ENCODE data around the gene MRPL38.

Gene MRPL38

GRCh38 chr17:75904749-75905521, at the start of gene MRPL38:
TSS of gene MRPL38 (minus strand) at chr17:75904884. CDS start at chr17:75904875, 9 bp downstream.
- peak within 1 kb of the TSS; percentile 93 for H3K4me3 ChIP-seq (ENCODE audit: low read depth, low read length)
- H3K79me2 ChIP-seq (ENCODE audit: control insufficient read depth, insufficient read depth, low read length, unreplicated experiment) = peaks cover 7% of the 10 kb centered on the region
- peak within 1 kb of the TSS; percentile 36; the same call in 1 of the 2 replicates for H3K27ac ChIP-seq (ENCODE audit: low read depth, low read length)
- peak within 1 kb of the TSS; percentile 30 for H2AFZ ChIP-seq (ENCODE audit: low read length, unreplicated experiment)
- H3K36me3 ChIP-seq (ENCODE audit: insufficient read depth, low read length) = peaks cover 8% of the 10 kb centered on the region; the same call in 1 of the 2 replicates
- peaks cover 16% of the 10 kb centered on the region for H3K4me1 ChIP-seq (ENCODE audit: control insufficient read depth, insufficient read depth, low read length, unreplicated experiment)
- no peaks in the 10 kb centered on the region for H3K27me3 ChIP-seq (ENCODE audit: insufficient read depth, low read length)

GRCh38 chr17:75950855-75951554, 46.3 kb upstream of the MRPL38 start:
- H3K36me3 ChIP-seq (ENCODE audit: insufficient read depth, low read length) = peaks cover 29% of the 10 kb centered on the region

GRCh38 chr17:75950421-75950820, 45.7 kb upstream of the MRPL38 start:
- Histone ChIP-seq H3K36me3 (ENCODE audit: insufficient read depth, low read length) (peaks cover 31% of the 10 kb centered on the region), H3K4me1 (ENCODE audit: control insufficient read depth, insufficient read depth, low read length, unreplicated experiment) (peaks cover 7% of the 10 kb centered on the region), H2AFZ (ENCODE audit: low read length, unreplicated experiment) (no peak overlapping the region), H3K27ac (ENCODE audit: low read depth, low read length) (no peak overlapping the region), H3K79me2 (ENCODE audit: control insufficient read depth, insufficient read depth, low read length, unreplicated experiment) (no peaks in the 10 kb centered on the region), H3K4me3 (ENCODE audit: low read depth, low read length) (no peak overlapping the region), H3K27me3 (ENCODE audit: insufficient read depth, low read length) (no peaks in the 10 kb centered on the region)

More at GRCh38 chr17:75950855-75951554, 46.3 kb upstream of the MRPL38 start:
- Histone ChIP-seq H3K4me3 (ENCODE audit: low read depth, low read length) (no peak overlapping the region), H3K27ac (ENCODE audit: low read depth, low read length) (no peak overlapping the region), H3K79me2 (ENCODE audit: control insufficient read depth, insufficient read depth, low read length, unreplicated experiment) (no peaks in the 10 kb centered on the region), H3K27me3 (ENCODE audit: insufficient read depth, low read length) (no peaks in the 10 kb centered on the region), H3K4me1 (ENCODE audit: control insufficient read depth, insufficient read depth, low read length, unreplicated experiment) (peaks cover 7% of the 10 kb centered on the region), H2AFZ (ENCODE audit: low read length, unreplicated experiment) (no peak overlapping the region)

- Histone ChIP-seq H3K4me3 (ENCODE audit: low read depth, low read length) (no peak overlapping the region), H3K79me2 (ENCODE audit: control insufficient read depth, insufficient read depth, low read length, unreplicated experiment) (no peaks in the 10 kb centered on the region), H3K4me1 (ENCODE audit: control insufficient read depth, insufficient read depth, low read length, unreplicated experiment) (peaks cover 8% of the 10 kb centered on the region), H2AFZ (ENCODE audit: low read length, unreplicated experiment) (no peak overlapping the region), H3K36me3 (ENCODE audit: insufficient read depth, low read length) (peaks cover 14% of the 10 kb centered on the region; the same call in 1 of the 2 replicates), H3K27ac (ENCODE audit: low read depth, low read length) (no peak overlapping the region), H3K27me3 (ENCODE audit: insufficient read depth, low read length) (no peaks in the 10 kb centered on the region)
These were observed 40.5 kb upstream of the MRPL38 start for GRCh38 chr17:75945211-75945610.

DNA sequence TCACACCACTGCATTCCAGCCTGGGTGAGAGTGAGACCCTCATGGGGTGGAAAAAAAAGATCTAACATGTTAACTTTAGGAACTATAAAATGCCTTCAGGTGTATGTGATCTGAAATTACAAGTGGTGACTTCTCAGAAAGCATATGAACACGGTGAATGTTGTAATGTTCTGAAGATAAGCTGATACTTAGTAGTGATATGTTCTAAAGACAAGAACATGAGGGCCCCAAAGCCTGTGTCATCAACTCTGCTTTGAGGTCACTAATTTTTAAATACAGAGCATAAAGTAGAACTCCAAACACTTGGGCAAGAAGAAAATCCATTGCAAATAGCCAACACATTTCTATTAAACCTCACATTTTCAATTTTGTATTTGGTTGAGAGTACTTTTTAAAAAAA, 38.8 kb upstream of the MRPL38 start:
- H3K27ac ChIP-seq (ENCODE audit: low read depth, low read length) = no peak overlapping the region
- no peaks in the 10 kb centered on the region for H3K27me3 ChIP-seq (ENCODE audit: insufficient read depth, low read length)
- H3K36me3 ChIP-seq (ENCODE audit: insufficient read depth, low read length) = peaks cover 14% of the 10 kb centered on the region; the same call in 1 of the 2 replicates
- no peaks in the 10 kb centered on the region for H3K79me2 ChIP-seq (ENCODE audit: control insufficient read depth, insufficient read depth, low read length, unreplicated experiment)
- H2AFZ ChIP-seq (ENCODE audit: low read length, unreplicated experiment) = no peak overlapping the region
- no peak overlapping the region for H3K4me3 ChIP-seq (ENCODE audit: low read depth, low read length)
- peaks cover 10% of the 10 kb centered on the region for H3K4me1 ChIP-seq (ENCODE audit: control insufficient read depth, insufficient read depth, low read length, unreplicated experiment)

GRCh38 chr17:75942473-75942872, 37.8 kb upstream of the MRPL38 start:
- no peak overlapping the region for H2AFZ ChIP-seq (ENCODE audit: low read length, unreplicated experiment)
- H3K4me1 ChIP-seq (ENCODE audit: control insufficient read depth, insufficient read depth, low read length, unreplicated experiment) = peaks cover 10% of the 10 kb centered on the region
- H3K27ac ChIP-seq (ENCODE audit: low read depth, low read length) = no peak overlapping the region
- H3K36me3 ChIP-seq (ENCODE audit: insufficient read depth, low read length) = peaks cover 9% of the 10 kb centered on the region; the same call in 1 of the 2 replicates
- H3K27me3 ChIP-seq (ENCODE audit: insufficient read depth, low read length) = no peaks in the 10 kb centered on the region
- no peak overlapping the region for H3K4me3 ChIP-seq (ENCODE audit: low read depth, low read length)
- H3K79me2 ChIP-seq (ENCODE audit: control insufficient read depth, insufficient read depth, low read length, unreplicated experiment) = no peaks in the 10 kb centered on the region

- Histone ChIP-seq H3K4me1 (ENCODE audit: control insufficient read depth, insufficient read depth, low read length, unreplicated experiment) (peaks cover 10% of the 10 kb centered on the region), H3K36me3 (ENCODE audit: insufficient read depth, low read length) (peaks cover 8% of the 10 kb centered on the region; the same call in 1 of the 2 replicates), H3K27me3 (ENCODE audit: insufficient read depth, low read length) (no peaks in the 10 kb centered on the region), H2AFZ (ENCODE audit: low read length, unreplicated experiment) (peak overlapping the region; percentile 17), H3K27ac (ENCODE audit: low read depth, low read length) (peak overlapping the region; percentile 34; the same call in 1 of the 2 replicates), H3K79me2 (ENCODE audit: control insufficient read depth, insufficient read depth, low read length, unreplicated experiment) (no peaks in the 10 kb centered on the region), H3K4me3 (ENCODE audit: low read depth, low read length) (peak overlapping the region; percentile 90)
These were observed 36.7 kb upstream of the MRPL38 start for GRCh38 chr17:75941442-75941819.

DNA sequence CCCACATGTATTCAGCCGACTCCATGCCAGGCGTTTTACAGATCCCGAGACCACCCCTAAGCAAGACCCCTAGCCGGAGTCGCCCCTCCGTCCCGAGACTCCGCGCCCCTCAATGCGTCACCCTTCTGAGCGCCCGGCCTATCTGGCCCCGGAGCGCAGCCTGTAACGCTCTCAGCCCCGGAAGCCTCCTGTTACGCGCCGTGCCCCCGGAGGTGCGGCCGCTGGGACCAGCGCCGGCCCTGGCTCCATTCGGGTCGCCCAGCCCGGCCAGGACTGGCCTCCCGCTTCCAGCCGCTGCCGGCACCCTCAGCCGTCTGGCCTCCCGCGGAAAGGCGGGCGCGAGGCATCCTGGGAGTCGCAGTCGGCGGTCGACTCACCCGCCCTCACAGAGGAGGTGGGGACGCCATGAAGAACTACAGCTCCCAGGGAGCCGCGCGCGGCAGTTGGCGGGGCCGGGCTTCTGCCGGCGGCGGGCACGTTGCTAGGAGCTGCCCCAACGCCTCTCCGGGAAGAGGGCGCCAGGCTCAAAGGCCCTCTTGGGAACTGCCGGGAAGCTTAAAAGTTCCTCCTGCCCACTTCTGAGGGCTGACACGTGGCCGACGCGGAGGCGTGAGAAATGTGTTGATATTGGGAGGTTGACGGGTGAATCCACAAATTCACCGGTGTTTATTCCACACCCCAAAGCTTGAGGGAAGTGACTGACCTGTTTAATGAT, 36.2 kb upstream of the MRPL38 start, which contains the start of gene FBF1:
Gene FBF1 (minus strand): TSS at position 316 of the 715 bp plus-strand sequence. CDS start 2,893 bp downstream, outside the sequence.
- peaks cover 2% of the 10 kb centered on the region; the same call in 1 of the 2 replicates for H3K36me3 ChIP-seq (ENCODE audit: insufficient read depth, low read length)
- H2AFZ ChIP-seq (ENCODE audit: low read length, unreplicated experiment) = peak within 1 kb of the TSS; percentile 99
- H3K4me3 ChIP-seq (ENCODE audit: low read depth, low read length) = peak within 1 kb of the TSS; percentile 90
- peak within 1 kb of the TSS; percentile 34; the same call in 1 of the 2 replicates for H3K27ac ChIP-seq (ENCODE audit: low read depth, low read length)
- no peaks in the 10 kb centered on the region for H3K79me2 ChIP-seq (ENCODE audit: control insufficient read depth, insufficient read depth, low read length, unreplicated experiment)
- H3K4me1 ChIP-seq (ENCODE audit: control insufficient read depth, insufficient read depth, low read length, unreplicated experiment) = peaks cover 10% of the 10 kb centered on the region
- no peaks in the 10 kb centered on the region for H3K27me3 ChIP-seq (ENCODE audit: insufficient read depth, low read length)

DNA sequence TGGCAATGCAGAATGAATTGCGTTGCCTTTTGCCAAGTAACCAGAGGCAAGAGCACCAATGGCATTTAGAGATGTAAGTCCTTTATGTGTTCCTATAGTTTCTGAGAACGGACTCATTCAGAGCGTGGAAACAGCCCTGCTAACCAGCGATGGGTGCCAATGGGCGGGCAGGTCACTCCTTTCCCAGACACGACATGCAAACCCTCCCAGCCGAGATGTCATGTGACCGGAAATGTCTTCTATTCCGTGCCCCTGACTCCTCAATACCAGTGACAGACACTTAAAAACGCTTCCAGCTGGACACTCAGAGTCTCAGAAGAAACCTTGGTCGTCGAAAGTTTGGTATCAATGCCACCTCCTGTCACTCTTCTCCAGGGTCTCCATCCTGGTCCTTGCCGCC, 33.0 kb upstream of the MRPL38 start:
- H3K4me1 ChIP-seq (ENCODE audit: control insufficient read depth, insufficient read depth, low read length, unreplicated experiment) = peaks cover 10% of the 10 kb centered on the region
- no peak overlapping the region for H3K4me3 ChIP-seq (ENCODE audit: low read depth, low read length)
- no peak overlapping the region for H2AFZ ChIP-seq (ENCODE audit: low read length, unreplicated experiment)
- H3K27me3 ChIP-seq (ENCODE audit: insufficient read depth, low read length) = no peaks in the 10 kb centered on the region
- no peak overlapping the region for H3K27ac ChIP-seq (ENCODE audit: low read depth, low read length)
- no peaks in the 10 kb centered on the region for H3K36me3 ChIP-seq (ENCODE audit: insufficient read depth, low read length)
- no peaks in the 10 kb centered on the region for H3K79me2 ChIP-seq (ENCODE audit: control insufficient read depth, insufficient read depth, low read length, unreplicated experiment)

- H3K79me2 ChIP-seq (ENCODE audit: control insufficient read depth, insufficient read depth, low read length, unreplicated experiment) = no peaks in the 10 kb centered on the region
- no peaks in the 10 kb centered on the region for H3K27me3 ChIP-seq (ENCODE audit: insufficient read depth, low read length)
- no peak overlapping the region for H3K4me3 ChIP-seq (ENCODE audit: low read depth, low read length)
- H3K36me3 ChIP-seq (ENCODE audit: insufficient read depth, low read length) = no peaks in the 10 kb centered on the region
- no peaks in the 10 kb centered on the region for H3K4me1 ChIP-seq (ENCODE audit: control insufficient read depth, insufficient read depth, low read length, unreplicated experiment)
- no peak overlapping the region for H3K27ac ChIP-seq (ENCODE audit: low read depth, low read length)
- H2AFZ ChIP-seq (ENCODE audit: low read length, unreplicated experiment) = no peak overlapping the region
These were observed 29.1 kb upstream of the MRPL38 start for GRCh38 chr17:75933808-75934207.

Measured in ACC112 (cell line).